ENCODE data around the gene GTPBP10.
A peak's percentile ranks its signal among the peaks of the same experiment; 100 is the strongest.

The GTPBP10 gene

GRCh38 chr7:90346336-90347125, at the start of gene GTPBP10:
TSS of gene GTPBP10 (plus strand) at chr7:90346716. CDS start at chr7:90346742, 26 bp downstream.
- TF ChIP-seq CTCF (IDR thresholded peaks at IDR 0.05) = peak; percentile 93
- no peaks in the 10 kb centered on the region for H3K27me3 ChIP-seq (ENCODE audit: control insufficient read depth, insufficient read depth, low read length)
- H3K9me3 ChIP-seq (ENCODE audit: control insufficient read depth, low read length) = no peaks in the 10 kb centered on the region
- H3K4me2 ChIP-seq (ENCODE audit: low read length) = peak within 1 kb of the TSS; percentile 98
- H3K79me2 ChIP-seq = peaks cover 17% of the 10 kb centered on the region
- peaks cover 6% of the 10 kb centered on the region for H3K4me1 ChIP-seq
- H3K9ac ChIP-seq = peak within 1 kb of the TSS; percentile 79
- H3K36me3 ChIP-seq (ENCODE audit: control insufficient read depth, insufficient read depth, low read length) = no peaks in the 10 kb centered on the region
- peak within 1 kb of the TSS; percentile 86 for H3K27ac ChIP-seq
- H2AFZ ChIP-seq = peak within 1 kb of the TSS; percentile 98
- peak within 1 kb of the TSS; percentile 99 for H3K4me3 ChIP-seq (ENCODE audit: low read depth, low read length)

- peak; percentile 37 for TF ChIP-seq CTCF (IDR thresholded peaks at IDR 0.05)
- Histone ChIP-seq H3K9me3 (ENCODE audit: control insufficient read depth, low read length) (no peaks in the 10 kb centered on the region), H3K27ac (no peak overlapping the region), H3K4me2 (ENCODE audit: low read length) (no peak overlapping the region), H3K27me3 (ENCODE audit: control insufficient read depth, insufficient read depth, low read length) (no peaks in the 10 kb centered on the region), H3K9ac (no peak overlapping the region), H2AFZ (no peak overlapping the region), H3K4me3 (ENCODE audit: low read depth, low read length) (no peak overlapping the region), H3K36me3 (ENCODE audit: control insufficient read depth, insufficient read depth, low read length) (no peaks in the 10 kb centered on the region), H3K79me2 (no peaks in the 10 kb centered on the region), H3K4me1 (no peaks in the 10 kb centered on the region)
Measured at GRCh38 chr7:90298145-90299038, 48.1 kb upstream of the GTPBP10 start.

DNA sequence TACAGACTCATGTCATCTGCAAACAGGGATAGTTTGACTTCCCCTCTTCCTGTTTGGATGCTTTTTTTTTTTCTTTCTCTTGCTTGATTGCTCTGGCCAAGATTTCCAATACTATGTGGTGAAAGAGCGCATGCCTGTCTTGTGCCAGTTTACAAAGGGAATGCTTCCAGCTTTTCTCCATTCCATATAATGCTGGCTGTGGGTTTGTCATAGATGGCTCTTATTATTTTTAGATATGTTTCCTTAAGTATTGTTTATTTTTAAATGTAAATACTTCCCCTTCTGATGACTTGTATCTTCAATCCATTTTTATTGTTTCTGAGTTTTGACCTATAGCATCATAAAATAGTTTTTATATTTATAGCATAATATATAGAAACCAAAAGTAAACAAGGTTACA, 43.3 kb upstream of the GTPBP10 start:
- Histone ChIP-seq H3K36me3 (ENCODE audit: control insufficient read depth, insufficient read depth, low read length) (no peaks in the 10 kb centered on the region), H3K9me3 (ENCODE audit: control insufficient read depth, low read length) (no peaks in the 10 kb centered on the region), H3K4me2 (ENCODE audit: low read length) (no peak overlapping the region), H2AFZ (no peak overlapping the region), H3K9ac (no peak overlapping the region), H3K79me2 (no peaks in the 10 kb centered on the region), H3K27ac (no peak overlapping the region), H3K27me3 (ENCODE audit: control insufficient read depth, insufficient read depth, low read length) (no peaks in the 10 kb centered on the region), H3K4me1 (no peaks in the 10 kb centered on the region), H3K4me3 (ENCODE audit: low read depth, low read length) (no peak overlapping the region)
- no peak for TF ChIP-seq CTCF (IDR thresholded peaks at IDR 0.05)

- H3K9me3 ChIP-seq (ENCODE audit: control insufficient read depth, low read length) = no peaks in the 10 kb centered on the region
- TF ChIP-seq CTCF (IDR thresholded peaks at IDR 0.05) = no peak
- no peak overlapping the region for H3K9ac ChIP-seq
- H3K4me2 ChIP-seq (ENCODE audit: low read length) = no peak overlapping the region
- H3K79me2 ChIP-seq = no peaks in the 10 kb centered on the region
- no peak overlapping the region for H2AFZ ChIP-seq
- H3K27me3 ChIP-seq (ENCODE audit: control insufficient read depth, insufficient read depth, low read length) = no peaks in the 10 kb centered on the region
- H3K4me3 ChIP-seq (ENCODE audit: low read depth, low read length) = no peak overlapping the region
- H3K4me1 ChIP-seq = no peaks in the 10 kb centered on the region
- no peaks in the 10 kb centered on the region for H3K36me3 ChIP-seq (ENCODE audit: control insufficient read depth, insufficient read depth, low read length)
- no peak overlapping the region for H3K27ac ChIP-seq
Measured at GRCh38 chr7:90309872-90310271, 36.6 kb upstream of the GTPBP10 start.
